Loucy (cell line): ENCODE measurements around the gene CLEC2A.
A peak's percentile ranks its signal among the peaks of the same experiment; 100 is the strongest.
"Not testable (repeated sequence)": the region's sequence is repeated elsewhere in the genome, so short reads cannot be mapped to it uniquely, and the experiment has no call there.

Source experiments
- H2AFZ ChIP-seq: fragments of 200-600 bp; sonication (generic); 2 replicates; pipeline ENCODE4 v1.6.0; 2016; ENCODE audit warnings: antibody characterized with exemption, mild to moderate bottlenecking, low read length, moderate library complexity
- H3F3A ChIP-seq: fragments of 200-600 bp; 2 replicates; pipeline ENCODE4 v1.6.0; 2016; ENCODE audit warnings: antibody characterized with exemption, low read depth, mild to moderate bottlenecking
- H3K27me3 ChIP-seq: fragments of 200-600 bp; sonication (generic); 2 replicates; pipeline ENCODE4 v1.6.1; 2014; ENCODE audit warnings: low read length, mild to moderate bottlenecking; ENCODE audit not compliant: insufficient read depth, poor library complexity, severe bottlenecking
- H3K36me3 ChIP-seq: fragments of 200-600 bp; sonication (generic); 2 replicates; pipeline ENCODE4 v1.6.1; 2016; ENCODE audit warnings: low read length; ENCODE audit not compliant: insufficient read depth
- H3K4me1 ChIP-seq: fragments of 200-600 bp; sonication (generic); 2 replicates; pipeline ENCODE4 v1.5.1; 2014; ENCODE audit warnings: low read length, mild to moderate bottlenecking; ENCODE audit not compliant: insufficient read depth, poor library complexity, severe bottlenecking
- H3K4me2 ChIP-seq: fragments of 200-600 bp; sonication (generic); 2 replicates; pipeline ENCODE4 v1.6.0; 2014; ENCODE audit warnings: antibody characterized with exemption, low read length, low read depth, mild to moderate bottlenecking; ENCODE audit not compliant: poor library complexity, severe bottlenecking
- H3K4me3 ChIP-seq: fragments of 200-600 bp; sonication (generic); 2 replicates; pipeline ENCODE4 v1.5.1; 2014; ENCODE audit warnings: low read length, mild to moderate bottlenecking, mixed read lengths; ENCODE audit not compliant: poor library complexity, severe bottlenecking
- H3K79me2 ChIP-seq: fragments of 200-600 bp; sonication (generic); 2 replicates; pipeline ENCODE4 v1.6.1; 2014; ENCODE audit warnings: low read length; ENCODE audit not compliant: insufficient read depth
- H3K9ac ChIP-seq: fragments of 200-600 bp; sonication (generic); 2 replicates; pipeline ENCODE4 v1.6.0; 2014; ENCODE audit warnings: mild to moderate bottlenecking, low read depth, low read length, moderate library complexity; ENCODE audit not compliant: poor library complexity, severe bottlenecking
- H3K9me2 ChIP-seq: fragments of 200-600 bp; sonication (generic); replicated peaks from 2 replicates; pipeline ENCODE4 v1.6.1; 2016; ENCODE audit warnings: low read depth, low read length, mixed read lengths
- H3K9me3 ChIP-seq: fragments of 200-600 bp; sonication (generic); 2 replicates; pipeline ENCODE4 v1.6.1; 2014; ENCODE audit warnings: mild to moderate bottlenecking, antibody characterized with exemption, low read length, low read depth; ENCODE audit not compliant: insufficient read depth
- H4K20me1 ChIP-seq: fragments of 200-600 bp; sonication (generic); 2 replicates; pipeline ENCODE4 v1.6.0; 2014; ENCODE audit warnings: antibody characterized with exemption, low read length, mild to moderate bottlenecking; ENCODE audit not compliant: insufficient read depth, poor library complexity, severe bottlenecking
- EZH2phosphoT487 ChIP-seq: fragments of 200-600 bp; IDR thresholded peaks from 2 replicates; pipeline ENCODE4 v1.6.1; 2018; ENCODE audit warnings: antibody characterized with exemption, mild to moderate bottlenecking, moderate library complexity, borderline replicate concordance
- TF ChIP-seq, protein P1 (sequence below): fragments of 200-600 bp; sonication (generic); conservative IDR thresholded peaks from 2 replicates; pipeline ENCODE4 v1.5.1; 2014; ENCODE audit warnings: mild to moderate bottlenecking, antibody characterized with exemption, low read length

The CLEC2A gene

GRCh38 chr12:9975614-9976013 lies 43.4 kb upstream of the CLEC2A start:
- no peak overlapping the region for H2AFZ ChIP-seq
- H3K4me3 ChIP-seq: no peak overlapping the region
- no peak overlapping the region for H3K4me2 ChIP-seq
- H3K79me2 ChIP-seq: no peaks in the 10 kb centered on the region
- peaks cover 11% of the 10 kb centered on the region for H3K4me1 ChIP-seq
- H4K20me1 ChIP-seq: no peaks in the 10 kb centered on the region
- no peaks in the 10 kb centered on the region for H3F3A ChIP-seq
- TF ChIP-seq, protein P1, sequence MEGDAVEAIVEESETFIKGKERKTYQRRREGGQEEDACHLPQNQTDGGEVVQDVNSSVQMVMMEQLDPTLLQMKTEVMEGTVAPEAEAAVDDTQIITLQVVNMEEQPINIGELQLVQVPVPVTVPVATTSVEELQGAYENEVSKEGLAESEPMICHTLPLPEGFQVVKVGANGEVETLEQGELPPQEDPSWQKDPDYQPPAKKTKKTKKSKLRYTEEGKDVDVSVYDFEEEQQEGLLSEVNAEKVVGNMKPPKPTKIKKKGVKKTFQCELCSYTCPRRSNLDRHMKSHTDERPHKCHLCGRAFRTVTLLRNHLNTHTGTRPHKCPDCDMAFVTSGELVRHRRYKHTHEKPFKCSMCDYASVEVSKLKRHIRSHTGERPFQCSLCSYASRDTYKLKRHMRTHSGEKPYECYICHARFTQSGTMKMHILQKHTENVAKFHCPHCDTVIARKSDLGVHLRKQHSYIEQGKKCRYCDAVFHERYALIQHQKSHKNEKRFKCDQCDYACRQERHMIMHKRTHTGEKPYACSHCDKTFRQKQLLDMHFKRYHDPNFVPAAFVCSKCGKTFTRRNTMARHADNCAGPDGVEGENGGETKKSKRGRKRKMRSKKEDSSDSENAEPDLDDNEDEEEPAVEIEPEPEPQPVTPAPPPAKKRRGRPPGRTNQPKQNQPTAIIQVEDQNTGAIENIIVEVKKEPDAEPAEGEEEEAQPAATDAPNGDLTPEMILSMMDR: no peak
- no peak for TF ChIP-seq EZH2phosphoT487
- no peaks in the 10 kb centered on the region for H3K36me3 ChIP-seq
- H3K27me3 ChIP-seq: no peaks in the 10 kb centered on the region
- H3K9me2 ChIP-seq: no peaks in the 10 kb centered on the region
- H3K9ac ChIP-seq: no peak overlapping the region
- no peaks in the 10 kb centered on the region; the same call in 1 of the 2 replicates for H3K9me3 ChIP-seq

GRCh38 chr12:9974731-9975130 lies 42.6 kb upstream of the CLEC2A start:
- H2AFZ ChIP-seq, H3K36me3 ChIP-seq, H3K9ac ChIP-seq, H4K20me1 ChIP-seq, H3F3A ChIP-seq, H3K27me3 ChIP-seq, H3K79me2 ChIP-seq, H3K4me2 ChIP-seq, H3K9me2 ChIP-seq, H3K4me3 ChIP-seq, H3K9me3 ChIP-seq: not testable (repeated sequence)
- H3K4me1 ChIP-seq: peaks cover 14% of the 10 kb centered on the region

DNA sequence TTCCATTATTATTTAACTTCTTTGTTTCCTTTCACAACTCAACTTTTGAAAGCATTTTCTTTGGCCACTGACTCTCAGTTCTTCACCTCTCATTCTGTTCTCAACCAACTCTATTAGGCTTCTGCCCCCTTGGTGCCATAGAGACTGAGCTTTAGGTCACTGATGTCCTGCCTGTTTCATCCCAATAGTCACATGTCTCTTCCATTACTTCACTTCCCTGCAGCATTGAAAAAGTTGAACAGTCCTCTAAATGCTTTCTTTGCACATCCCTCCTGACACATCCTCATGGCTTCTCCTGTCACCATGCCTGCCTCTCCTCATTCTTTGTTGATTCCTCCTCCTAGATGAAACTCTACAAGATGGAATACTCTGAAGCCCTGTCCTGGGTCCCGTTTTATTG lies 41.8 kb upstream of the CLEC2A start:
- no peaks in the 10 kb centered on the region for H3F3A ChIP-seq
- peaks cover 14% of the 10 kb centered on the region for H3K4me1 ChIP-seq
- H3K4me3 ChIP-seq: no peak overlapping the region
- H3K4me2 ChIP-seq: no peak overlapping the region
- no peaks in the 10 kb centered on the region for H3K27me3 ChIP-seq
- H3K79me2 ChIP-seq: no peaks in the 10 kb centered on the region
- no peak overlapping the region for H2AFZ ChIP-seq
- no peaks in the 10 kb centered on the region for H3K9me2 ChIP-seq
- no peaks in the 10 kb centered on the region; the same call in 1 of the 2 replicates for H3K9me3 ChIP-seq
- no peaks in the 10 kb centered on the region for H3K36me3 ChIP-seq
- TF ChIP-seq EZH2phosphoT487: no peak
- TF ChIP-seq, protein P1: no peak
- no peaks in the 10 kb centered on the region for H4K20me1 ChIP-seq
- no peak overlapping the region for H3K9ac ChIP-seq

DNA sequence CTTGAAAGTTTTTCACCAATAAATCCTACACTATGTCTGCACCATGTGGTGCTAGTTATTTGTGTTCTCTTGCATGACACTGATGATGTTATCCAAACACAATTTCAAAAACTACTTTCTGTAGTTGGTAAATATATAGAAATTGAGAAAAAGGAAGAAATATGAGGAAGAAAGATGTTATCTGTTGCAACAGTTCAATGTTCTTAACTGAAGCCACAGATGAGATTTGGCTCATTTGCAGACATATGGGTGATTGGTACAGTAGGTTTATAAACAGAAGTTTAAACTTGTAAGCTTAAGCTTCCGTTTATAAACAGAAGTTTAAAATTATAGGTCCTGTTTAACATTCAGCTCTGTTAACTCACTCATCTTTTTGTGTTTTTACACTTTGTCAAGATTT lies 39.0 kb upstream of the CLEC2A start, which contains the start of gene CLEC12A:
TSS of gene CLEC12A (plus strand) at position 229 of the 400 bp plus-strand sequence. CDS start 188 bp downstream, outside the sequence.
- H3K4me1 ChIP-seq: peaks cover 17% of the 10 kb centered on the region
- no peak within 1 kb of the TSS for H3K9ac ChIP-seq
- H2AFZ ChIP-seq: no peak within 1 kb of the TSS
- peak within 1 kb of the TSS; percentile 13 for H3K4me2 ChIP-seq
- no peaks in the 10 kb centered on the region for H3K9me2 ChIP-seq
- no peaks in the 10 kb centered on the region for H3K27me3 ChIP-seq
- H3K9me3 ChIP-seq: no peaks in the 10 kb centered on the region; the same call in 1 of the 2 replicates
- H4K20me1 ChIP-seq: no peaks in the 10 kb centered on the region
- H3K79me2 ChIP-seq: no peaks in the 10 kb centered on the region
- TF ChIP-seq EZH2phosphoT487: no peak
- TF ChIP-seq, protein P1: no peak
- H3F3A ChIP-seq: no peaks in the 10 kb centered on the region
- no peaks in the 10 kb centered on the region for H3K36me3 ChIP-seq
- no peak within 1 kb of the TSS for H3K4me3 ChIP-seq
